HG02759 (cell line): Measurements from ENCODE around the gene CGB1.
"Not testable (repeated sequence)": the region's sequence is repeated elsewhere in the genome, so short reads cannot be mapped to it uniquely, and the experiment has no call there.

Experiments used
- ATAC-seq: cut with Tn5 transposase; IDR thresholded peaks from one replicate; pipeline ENCODE4 v1.9.1; 2021; ENCODE audit warnings: mild to moderate bottlenecking, moderate library complexity; ENCODE audit not compliant: unreplicated experiment

CGB1 gene

DNA sequence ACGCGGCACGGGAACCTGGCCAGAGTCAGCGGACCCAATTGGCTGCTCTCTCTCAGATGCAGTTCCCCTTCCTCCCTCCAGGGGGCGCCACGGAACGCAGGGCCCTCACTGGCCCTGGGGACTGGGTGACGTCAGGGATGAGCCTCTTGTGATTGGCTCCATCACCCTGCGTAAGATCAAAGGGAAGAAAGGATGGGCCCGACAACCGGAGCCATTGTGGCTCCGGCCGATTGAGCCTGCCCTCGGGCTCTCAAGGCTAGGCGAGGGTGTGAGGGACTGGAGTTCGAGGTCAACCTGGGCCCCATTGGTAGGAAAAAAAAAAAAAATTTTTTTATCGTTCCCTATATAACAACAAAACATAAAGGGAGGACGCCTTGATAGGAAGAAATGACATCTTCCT is at the start of gene CGB1:
CGB1 (minus strand) TSS at position 81 of the 400 bp plus-strand sequence. CDS start 184 bp downstream, outside the sequence.
- ATAC-seq, result not testable (repeated sequence)

DNA sequence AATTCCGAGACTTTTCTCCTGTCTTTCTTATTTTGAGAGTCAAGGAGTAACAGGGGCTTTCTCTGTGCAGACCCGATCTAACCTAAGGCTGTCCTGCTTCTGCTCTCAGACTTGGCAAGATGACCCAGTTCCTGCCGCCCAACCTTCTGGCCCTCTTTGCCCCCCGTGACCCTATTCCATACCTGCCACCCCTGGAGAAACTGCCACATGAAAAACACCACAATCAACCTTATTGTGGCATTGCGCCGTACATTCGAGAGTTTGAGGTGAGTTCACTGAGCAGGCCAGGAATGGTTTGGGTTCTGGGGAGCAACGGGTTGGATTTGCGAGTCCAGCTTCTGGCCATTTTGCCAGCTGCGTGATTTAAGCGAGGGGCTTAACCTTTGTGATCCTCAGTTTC is 49.6 kb upstream of the CGB1 start:
- ATAC-seq, result no peak

DNA sequence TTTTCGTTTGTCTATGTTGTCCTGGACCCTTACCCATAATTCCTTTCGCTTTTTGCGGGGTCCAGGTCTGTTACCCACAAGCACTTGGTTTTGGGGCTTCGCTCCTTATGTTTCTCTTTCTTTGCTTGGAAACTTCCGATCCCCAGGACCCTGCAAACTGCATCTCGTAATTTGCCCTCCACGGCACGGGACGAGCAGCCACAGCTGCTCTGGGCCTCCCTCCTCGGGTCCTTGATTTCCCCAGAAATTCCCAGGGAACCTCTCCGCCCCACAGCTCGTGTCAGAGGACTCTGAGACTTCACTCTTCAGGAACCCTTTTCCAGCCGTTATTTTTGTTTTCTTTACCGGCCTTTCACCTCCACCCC is 49.2 kb upstream of the CGB1 start:
- no peak for ATAC-seq

DNA sequence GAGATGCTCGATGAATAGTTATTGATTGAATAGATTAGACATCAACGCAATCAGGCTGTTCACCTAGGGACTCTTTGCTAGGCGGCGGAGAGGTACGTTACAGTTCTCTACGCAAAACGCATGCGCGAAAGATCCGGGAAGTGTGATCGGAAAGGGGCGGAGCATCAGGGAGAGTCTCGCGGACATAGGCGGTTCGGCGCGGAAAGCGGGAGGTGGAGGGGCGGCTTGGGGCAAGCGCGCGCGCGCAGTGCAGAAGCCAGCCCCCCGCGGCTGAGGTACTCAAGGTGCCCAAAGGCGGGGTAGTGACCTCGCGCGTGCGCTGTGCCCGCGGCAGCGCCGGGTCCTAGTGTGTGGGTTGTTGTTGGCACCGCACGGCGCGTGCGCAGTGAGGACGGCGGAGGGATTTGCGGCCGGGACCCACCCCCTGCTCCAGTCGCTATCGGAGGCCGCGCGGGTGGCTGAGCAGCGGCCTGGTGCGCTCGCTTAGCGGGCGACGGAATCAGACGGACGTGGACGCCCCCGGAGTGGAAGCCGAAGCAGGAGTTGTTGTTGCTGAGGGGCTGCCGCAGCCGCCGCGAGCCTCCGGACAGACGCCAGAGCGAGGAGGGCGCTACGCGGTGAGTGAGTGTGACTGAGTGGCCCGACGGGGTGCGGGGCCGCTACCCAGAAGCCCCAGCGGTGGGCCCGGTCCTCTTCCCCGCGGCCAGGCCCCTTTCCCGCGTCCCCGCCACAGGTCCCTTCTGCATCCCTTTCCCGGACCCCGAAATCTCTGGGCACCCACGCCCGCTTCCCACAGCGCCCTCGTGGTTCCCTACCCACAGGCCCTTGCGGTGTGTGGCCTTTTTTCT is 48.5 kb upstream of the CGB1 start, which contains the start of gene SNRNP70:
SNRNP70 (plus strand) TSS at position 432 of the 848 bp plus-strand sequence. CDS start 964 bp downstream, outside the sequence.
- peak; percentile 95 for ATAC-seq

DNA sequence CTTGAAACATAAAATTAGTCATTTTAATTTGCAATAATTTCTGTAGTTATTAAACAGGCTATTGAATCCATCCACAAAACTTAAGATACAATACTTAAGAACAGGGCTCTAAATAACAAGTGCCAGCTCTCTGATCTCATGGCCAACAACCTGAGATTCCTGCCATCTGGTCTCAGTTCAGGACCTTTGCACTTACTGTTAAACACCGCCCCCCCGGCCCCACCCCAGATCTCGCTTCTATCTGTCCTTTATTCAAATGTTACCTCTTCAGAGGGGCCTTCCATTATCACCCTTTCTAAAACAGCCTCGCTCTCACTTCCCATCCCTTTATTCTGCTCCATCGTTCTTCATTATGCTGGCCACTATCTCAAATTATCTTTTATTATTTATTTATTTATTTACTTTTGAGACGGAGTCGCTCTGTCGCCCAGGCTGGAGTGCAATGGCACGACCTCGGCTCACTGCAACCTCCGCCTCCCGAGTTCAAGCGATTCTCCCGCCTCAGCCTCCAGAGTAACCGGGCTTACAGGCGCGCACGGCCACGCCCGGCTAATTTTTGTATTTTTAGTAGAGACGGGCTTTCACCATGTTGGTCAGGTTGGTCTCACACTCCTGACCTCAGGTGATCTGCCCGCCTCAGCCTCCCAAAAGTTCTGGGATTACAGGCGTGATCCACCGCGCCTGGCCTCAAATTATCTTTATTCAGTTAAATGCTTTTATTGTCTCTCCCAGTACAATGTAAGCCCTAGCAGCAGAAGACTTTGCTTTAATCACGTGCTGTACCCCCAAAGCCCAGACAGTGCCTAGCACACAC is 47.7 kb upstream of the CGB1 start:
- no peak for ATAC-seq

DNA sequence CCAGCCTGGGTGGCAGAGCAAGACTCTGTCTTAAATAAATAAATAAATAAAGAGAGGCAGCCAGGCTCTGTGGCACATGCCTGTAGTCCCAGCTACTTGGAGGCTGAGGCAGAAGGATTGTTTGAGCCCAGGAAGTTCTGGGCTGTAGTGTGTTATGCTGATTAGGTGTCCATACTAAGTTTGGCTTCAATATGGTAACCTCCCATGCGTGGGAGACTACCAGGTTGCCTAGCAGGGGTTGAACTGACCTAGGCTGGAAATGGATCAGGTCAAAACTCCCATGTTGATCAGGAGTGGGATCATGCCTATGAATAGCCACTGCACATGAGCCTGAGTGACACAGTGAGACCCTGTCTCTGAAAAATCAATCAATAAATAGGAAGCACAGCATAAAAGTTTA is 44.6 kb upstream of the CGB1 start:
- ATAC-seq, result no peak

DNA sequence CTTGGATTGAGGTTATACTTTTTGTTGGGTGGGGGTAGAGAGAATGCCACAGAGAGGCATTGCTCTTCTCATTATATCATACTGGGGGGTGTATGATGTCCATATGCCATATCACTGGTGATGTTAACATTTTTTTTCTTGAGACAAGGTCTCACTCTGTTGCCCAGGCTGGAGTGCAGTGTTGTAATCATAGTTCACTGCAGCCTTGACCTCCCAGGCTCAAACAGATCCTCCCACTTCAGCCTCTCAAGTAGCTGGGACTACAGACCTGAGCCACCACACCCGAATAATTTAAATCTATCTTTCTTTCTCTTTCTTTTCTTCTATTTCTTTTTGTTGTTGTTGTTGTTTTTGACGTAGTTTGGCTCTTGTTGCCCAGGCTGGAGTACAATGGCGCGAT is 43.7 kb upstream of the CGB1 start:
- no peak for ATAC-seq

DNA sequence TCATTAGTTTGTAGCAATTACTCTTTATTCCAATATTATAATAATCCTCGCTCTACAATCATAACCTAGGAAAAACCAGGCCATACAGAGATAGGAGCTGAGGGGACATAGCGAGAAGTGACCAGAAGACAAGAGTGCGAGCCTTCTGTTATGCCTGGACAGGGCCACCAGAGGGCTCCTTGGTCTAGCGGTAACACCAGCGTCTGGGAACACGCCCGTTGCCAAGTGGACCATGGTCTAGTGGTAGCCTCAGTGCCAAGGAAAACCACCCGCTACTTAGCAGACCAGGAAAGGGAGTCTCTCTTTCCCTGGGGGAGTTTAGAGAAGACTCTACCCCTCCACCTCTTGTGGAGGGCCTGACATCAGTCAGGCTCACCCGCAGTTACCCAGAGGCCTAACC is 38.2 kb upstream of the CGB1 start:
- ATAC-seq, result not testable (repeated sequence)

DNA sequence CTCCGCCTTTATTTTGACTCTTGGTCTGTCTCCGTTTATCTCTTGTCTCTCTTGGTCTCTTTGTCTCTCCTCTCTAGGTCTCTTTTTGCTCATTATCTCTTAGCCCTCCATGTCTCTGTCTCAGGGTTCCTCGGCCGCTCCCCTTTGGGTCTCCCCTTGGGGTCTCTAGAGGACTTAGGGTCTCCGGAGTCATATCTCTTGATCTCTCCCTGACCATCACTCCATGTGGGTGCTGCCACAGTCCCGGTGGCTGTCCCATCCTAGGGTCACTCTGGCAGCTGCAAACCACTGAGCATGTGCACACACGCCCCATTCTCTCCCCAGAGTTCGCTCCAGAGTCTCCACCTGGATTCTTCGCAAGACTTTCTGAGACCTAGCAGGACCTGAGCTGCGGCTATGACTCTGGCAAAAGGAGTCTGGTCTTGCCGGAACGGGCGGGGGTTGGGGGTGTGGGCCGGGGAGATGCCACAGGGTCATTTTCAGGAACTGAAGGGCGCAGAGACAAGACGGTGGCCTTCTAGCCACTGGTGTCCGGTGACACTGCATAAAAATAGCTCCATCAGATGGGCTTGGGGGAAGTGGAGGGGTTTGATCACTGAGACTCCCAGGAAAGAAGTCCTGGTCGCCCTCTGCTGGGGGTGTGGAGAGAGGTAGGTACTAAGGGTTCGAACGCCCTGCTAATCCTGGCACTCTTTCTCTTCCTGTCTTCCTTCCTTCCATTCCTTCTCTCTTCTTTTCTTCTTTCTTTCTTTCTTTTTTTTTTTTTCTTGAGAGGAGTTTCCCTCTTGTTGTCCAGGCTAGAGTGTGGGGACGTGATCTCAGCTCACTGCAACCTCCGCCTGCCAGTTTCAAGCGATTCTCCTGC is 37.1 kb upstream of the CGB1 start:
- no peak for ATAC-seq

DNA sequence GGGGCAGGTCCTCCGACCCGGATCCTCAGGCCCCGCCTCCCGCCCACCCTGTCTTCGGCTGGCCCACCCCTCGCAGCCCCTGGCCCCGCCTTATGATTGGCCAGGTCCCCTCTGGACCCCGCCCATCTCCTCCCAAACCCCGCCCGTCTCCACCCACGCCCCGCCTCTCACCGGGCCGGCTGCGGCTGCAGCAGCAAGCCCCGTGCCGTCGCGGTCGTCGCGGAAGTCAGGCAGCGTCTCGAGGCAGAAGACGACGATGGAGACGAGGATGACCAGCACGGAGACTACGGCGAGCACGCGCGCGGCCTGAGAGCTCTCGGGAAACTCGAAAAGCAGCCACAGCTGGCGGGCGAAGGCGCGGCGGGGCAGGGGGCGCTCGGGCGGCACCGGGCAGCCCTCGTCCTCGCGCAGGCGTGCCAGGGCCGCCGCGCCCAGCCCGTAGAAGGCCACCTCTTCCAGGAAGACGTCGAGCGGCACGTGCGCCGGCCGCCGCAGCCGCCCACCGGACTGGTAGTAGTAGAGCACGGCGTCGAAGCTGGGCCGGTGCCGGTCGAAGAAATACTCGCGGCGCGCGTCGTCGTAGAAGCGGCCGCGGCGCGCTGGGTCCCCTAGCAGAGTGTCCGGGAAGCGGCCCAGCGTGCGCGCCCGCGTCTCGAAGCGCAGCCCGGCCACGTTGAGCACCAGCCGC is 35.3 kb upstream of the CGB1 start:
- no peak for ATAC-seq

DNA sequence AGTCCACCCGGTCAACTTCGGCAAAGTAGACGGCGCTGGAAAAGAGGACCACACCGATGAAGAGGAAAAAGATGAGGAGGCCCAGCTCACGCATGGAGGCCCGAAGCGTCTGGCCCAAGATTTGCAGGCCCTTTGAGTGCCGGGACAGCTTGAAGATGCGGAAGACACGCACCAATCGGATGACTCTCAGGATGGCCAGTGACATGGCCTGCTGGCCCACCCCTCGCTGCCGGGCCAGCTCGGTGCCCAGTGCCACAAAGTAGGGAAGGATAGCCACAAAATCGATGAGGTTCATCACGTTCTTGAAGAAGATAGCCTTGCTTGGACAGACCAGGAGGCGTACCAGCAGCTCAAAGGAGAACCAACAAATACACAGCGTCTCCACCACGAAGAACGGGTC is 33.7 kb upstream of the CGB1 start:
- ATAC-seq, result no peak

DNA sequence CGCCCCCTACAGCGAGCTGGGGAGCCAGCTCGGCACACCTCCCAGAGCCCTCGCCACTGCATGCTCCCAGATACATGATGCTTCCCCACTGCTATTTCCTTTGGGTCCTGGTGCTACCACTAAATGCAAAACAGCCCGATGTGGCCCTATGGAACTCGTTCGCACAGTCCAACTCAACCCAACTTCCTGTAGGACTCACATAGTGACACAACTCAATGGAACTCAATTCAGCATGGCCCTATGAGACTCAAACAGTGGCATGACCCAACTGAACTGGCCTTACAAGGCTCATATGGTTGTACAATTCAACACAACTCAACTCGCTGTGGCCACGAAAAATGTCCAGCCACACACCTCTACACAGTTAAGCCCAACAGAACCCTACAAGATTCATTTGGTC is 32.3 kb upstream of the CGB1 start:
- ATAC-seq, result no peak

DNA sequence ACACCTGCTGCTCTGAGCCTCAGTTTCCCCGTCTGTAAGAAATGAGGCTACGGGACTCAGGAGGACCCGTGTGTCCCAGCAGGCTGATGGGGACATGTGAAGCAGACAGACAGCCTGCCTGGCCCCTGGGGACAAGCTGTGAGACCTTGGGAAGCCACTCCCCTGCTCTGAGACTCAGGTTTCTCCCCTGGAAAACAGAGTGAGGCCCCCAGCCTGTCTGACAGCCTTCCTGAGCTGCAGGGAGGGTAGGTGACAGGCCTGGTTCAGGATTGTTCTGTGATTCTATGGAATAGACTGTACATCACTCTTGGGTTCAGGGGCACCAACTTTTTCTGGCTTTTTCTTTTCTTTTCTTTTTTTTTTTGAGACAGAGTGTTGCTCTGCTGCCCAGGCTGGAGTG is 30.9 kb upstream of the CGB1 start:
- no peak for ATAC-seq

DNA sequence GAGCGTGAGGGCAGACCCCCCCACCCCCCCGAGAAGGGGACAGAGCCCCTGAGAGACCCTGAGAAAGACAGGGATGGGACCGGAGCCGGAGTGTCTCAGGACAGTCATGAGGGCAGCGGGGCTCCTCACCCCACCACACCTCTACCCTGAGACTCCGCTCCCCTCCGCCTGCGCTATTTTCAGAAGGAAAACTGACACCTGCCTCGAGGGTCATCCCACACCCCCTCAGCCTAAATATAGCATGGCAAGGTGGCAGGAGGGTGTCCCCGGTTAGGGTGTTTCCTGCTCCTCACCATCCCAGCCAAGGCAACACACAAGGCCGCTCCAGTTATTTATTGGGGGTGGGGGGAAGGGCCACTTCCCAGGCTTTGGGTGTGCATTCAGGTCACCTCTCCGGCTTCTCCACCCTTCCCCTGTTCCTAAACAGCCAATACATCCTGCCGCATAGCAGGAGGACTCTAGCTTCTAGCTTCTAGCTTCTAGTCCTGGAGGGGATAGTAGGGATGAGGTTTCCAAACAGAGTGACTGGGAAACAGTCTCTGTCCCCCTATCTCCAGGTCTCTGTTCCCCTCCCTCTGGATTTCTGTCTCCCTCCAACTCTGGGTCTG is 29.3 kb upstream of the CGB1 start:
- ATAC-seq, result no peak

DNA sequence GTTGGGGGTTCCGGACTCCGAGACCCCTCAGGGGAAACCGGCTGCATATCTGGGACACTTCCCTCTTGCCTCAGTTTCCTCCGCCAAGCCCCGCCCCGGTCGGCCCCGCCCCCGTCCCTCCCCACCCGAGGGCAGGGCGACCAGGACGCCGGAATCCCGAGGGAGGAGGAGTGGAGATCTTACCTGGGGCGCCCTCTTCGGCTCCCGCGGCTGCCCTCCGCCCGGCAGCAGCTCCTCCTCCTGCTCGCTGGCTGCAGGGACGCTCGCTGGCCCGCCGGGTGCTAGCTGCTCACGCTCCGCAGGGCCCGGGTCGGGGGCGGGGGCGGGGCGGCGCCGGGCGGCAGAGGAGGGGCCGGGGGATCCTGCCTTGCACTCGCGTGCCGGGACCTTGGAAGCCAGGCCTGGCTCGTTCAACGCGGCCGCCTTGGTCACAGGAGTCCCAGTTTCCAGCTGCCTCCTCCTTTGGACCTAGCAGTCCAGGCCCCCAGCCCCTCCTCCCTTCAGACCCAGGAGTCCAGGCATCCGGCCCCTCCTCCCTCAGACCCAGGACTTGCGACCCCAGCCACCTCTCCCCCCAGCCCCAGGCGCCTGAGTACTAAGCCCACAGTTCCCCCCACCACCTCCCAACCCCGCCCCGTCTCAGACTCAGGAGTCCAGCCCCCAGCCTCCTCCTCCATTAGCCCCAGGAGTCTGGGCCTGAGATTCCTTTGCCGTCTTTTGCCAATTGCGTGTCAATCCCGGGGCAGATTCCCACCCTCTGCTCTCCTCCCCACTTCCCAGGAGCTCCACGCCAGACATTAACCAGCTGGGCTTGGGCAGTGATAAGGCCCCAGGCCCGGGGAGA is 28.3 kb upstream of the CGB1 start, which contains the start of gene NTF4:
NTF4 (minus strand) TSS at position 51 of the 844 bp plus-strand sequence. CDS start 2,821 bp downstream, outside the sequence.
- ATAC-seq, result no peak

DNA sequence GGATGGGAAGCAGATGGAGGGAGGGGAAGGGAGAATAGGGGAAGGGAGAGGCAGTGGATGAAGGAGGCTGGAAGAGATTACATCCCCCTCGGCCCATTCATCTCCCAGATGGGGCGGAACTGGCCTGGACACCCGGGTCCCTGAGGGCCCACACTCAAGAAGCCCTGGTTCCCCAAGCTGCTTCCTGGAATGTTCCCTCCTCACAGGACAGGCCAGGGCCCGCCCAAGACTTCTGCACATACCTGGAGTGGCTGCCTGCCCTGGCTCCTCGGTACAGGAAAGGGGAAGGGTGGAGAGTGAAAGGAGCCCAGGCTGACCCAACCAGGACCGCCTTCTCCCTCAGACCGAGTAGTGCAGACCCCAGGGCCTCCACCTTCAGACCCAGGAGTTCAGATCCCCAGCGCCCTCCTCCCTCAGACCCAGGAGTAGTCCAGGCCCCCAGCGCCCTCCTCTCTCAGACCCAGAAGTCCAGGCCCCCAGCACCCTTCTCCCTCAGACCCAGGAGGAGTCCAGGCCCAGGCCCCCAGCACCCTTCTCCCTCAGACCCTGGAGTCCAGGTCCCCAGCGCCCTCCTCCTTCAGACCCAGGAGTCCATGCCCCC is 27.4 kb upstream of the CGB1 start:
- ATAC-seq, result no peak

DNA sequence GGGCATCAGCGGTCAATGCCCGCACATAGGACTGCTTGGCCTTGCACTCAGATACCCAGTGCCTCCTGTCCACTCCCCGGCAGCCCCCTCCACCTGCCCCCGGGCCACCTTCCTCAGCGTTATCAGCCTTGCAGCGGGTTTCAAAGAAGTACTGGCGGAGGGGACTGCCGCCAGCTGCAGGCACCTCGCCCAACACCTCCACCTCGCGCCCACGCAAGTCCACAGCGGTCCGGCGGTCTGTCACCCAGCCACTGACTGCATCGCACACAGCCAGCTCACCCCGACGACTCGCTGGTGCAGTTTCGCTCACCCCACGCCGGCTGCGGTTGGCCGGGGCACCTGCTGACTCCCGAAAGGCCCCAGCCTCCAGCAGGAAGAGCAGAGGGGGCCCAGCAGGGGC is 24.8 kb upstream of the CGB1 start:
- ATAC-seq, result no peak

DNA sequence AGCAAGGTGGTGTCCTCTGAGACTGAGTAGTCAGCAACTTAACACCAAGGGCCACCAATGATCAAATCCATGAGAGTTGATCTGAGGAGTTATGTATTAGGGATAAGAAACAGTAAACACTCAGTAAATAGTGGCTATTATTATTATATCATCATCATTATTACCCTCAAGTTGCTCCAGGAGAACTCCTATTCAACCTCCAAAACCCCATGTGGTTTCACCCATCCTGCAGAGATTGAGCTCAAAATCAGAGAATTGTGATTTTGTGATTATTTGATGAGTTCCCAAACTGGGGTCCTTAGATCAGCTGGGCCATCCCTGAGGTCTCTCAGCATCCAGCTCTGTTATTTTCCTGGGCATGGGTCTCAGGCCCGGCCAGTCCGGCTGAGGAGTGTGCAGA is 24.3 kb upstream of the CGB1 start:
- no peak for ATAC-seq

DNA sequence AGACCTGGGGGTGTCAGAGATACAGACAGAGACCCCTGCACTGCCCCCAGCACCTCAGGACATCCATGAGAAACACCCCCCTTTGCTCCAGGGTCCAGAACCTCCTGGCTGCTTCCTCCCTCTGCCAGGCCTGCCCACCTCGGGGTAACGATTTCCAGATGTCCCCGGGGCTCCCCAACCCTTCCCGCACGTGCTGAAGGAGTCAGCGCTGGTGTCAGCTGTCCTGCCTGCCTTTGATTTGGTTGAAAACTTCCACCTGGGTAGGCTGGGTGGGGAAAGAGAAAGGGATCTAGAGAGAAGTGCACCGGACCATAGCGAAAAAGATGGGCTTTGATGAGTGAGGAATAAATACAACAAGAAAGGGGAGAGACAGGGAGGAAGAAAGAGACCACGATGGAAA is 22.4 kb upstream of the CGB1 start:
- no peak for ATAC-seq
